ENCODE results near the gene DRC1.
"Not testable (repeated sequence)": the region's sequence is repeated elsewhere in the genome, so short reads cannot be mapped to it uniquely, and the experiment has no call there.

Gene DRC1

GRCh38 chr2:26401739-26402541, at the start of gene DRC1:
Gene DRC1 (plus strand): TSS chr2:26401920. CDS start chr2:26401990, 70 bp downstream.
- DNase-seq (ENCODE audit: low read depth) = no peak

DNA sequence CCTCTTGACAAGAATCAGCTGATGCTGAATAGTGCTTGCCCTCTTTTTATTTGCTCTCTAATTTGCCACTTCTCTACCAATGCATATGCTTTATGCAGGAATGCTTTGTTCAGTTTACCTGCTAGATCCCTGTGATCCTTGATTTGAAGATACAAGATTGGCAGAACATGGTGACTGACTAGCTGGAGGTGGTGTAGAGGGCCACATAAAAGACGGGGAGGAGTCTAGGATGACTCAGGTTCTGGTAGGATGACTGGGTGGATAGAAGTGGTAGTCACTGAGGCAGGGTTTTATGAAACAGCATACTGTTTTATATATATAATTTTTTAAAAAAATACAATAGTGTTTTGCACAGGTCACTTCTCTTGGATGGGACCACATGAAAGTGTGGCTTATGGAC, 48.8 kb upstream of the DRC1 start:
- DNase-seq (ENCODE audit: low read depth) = no peak

GRCh38 chr2:26354469-26354868, 47.3 kb upstream of the DRC1 start:
- DNase-seq (ENCODE audit: low read depth) = not testable (repeated sequence)

GRCh38 chr2:26355038-26355995, 46.4 kb upstream of the DRC1 start:
- no peak for DNase-seq (ENCODE audit: low read depth)

GRCh38 chr2:26356111-26356510, 45.6 kb upstream of the DRC1 start:
- DNase-seq (ENCODE audit: low read depth) = no peak

GRCh38 chr2:26356771-26357170, 44.9 kb upstream of the DRC1 start:
- no peak for DNase-seq (ENCODE audit: low read depth)

DNA sequence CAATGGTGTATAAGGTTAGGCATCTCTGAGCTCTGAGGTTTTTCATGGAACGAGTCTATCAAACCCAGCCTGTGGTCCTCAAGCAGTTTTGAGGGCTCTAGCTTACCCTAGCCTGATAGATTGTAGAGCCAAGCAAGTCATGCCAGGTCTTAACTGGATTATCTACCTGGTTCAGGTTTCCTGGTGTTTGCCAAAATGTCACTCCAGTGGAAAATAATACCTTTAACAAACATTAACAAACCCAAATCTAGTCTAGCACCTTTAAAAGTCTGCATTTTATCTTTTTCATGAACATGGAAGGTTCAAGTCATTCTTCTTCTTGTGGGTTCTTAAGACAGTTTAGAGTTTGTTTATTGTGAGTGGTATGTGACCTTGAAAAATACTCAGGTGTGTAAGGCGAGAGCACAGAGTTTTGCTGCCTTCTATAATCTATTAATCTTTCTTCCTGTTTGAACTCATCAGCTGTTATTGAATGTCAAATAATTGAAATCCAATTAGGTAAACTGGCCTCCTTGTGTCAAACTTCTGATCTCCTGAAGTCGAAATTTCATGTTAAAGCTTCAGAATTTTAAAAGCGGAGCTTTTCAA, 41.7 kb upstream of the DRC1 start:
- no peak for DNase-seq (ENCODE audit: low read depth)

DNA sequence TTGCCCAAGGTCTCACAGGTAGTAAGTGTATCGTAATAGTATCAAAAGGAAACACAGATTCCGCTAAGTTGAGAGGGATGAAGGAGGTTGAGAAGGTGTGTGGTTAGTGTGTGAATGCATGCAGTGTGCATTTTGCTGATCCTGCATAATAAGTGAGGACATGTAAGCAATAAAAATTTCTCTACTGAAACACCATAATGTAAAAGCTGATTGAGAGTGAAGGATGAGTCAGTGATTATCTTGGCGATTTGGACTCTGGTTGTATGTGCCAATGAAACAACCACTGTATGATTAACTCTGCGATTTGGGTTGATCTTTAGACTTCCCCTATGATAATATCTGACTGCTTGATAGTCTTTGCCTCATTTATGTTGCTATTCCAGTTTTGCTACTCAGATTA, 38.4 kb upstream of the DRC1 start:
- DNase-seq (ENCODE audit: low read depth) = no peak

GRCh38 chr2:26363958-26364357, 37.8 kb upstream of the DRC1 start:
- DNase-seq (ENCODE audit: low read depth) = no peak

- DNase-seq (ENCODE audit: low read depth) = no peak
These were observed 37.1 kb upstream of the DRC1 start for GRCh38 chr2:26364669-26365068.

- no peak for DNase-seq (ENCODE audit: low read depth)
These were observed 34.8 kb upstream of the DRC1 start for GRCh38 chr2:26366957-26367356.

DNA sequence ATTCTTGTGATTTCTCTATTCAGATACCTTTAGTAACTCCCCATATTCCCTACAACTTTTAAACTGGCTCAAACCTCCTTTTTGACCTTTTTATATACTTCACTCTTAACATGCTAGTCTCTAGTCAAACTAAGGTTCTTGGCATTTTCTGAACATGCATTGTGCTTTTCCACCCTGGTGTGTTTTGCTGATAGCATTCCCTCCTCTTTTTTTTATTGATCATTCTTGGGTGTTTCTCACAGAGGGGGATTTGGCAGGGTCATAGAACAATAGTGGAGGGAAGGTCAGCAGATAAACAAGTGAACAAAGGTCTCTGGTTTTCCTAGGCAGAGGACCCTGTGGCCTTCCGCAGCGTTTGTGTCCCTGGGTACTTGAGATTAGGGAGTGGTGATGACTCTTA, 32.1 kb upstream of the DRC1 start:
- not testable (repeated sequence) for DNase-seq (ENCODE audit: low read depth)

DNA sequence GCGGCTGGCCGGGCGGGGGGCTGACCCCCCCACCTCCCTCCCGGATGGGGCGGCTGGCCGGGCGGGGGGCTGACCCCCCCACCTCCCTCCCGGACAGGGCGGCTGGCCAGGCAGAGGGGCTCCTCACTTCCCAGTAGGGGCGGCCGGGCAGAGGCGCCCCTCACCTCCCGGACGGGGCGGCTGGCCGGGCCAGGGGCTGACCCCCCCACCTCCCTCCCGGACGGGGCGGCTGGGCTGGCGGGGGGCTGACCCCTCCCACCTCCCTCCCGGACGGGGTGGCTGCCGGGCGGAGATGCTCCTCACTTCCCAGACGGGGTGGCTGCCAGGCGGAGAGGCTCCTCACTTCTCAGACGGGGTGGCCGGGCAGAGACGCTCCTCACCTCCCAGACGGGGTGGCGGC, 30.8 kb upstream of the DRC1 start:
- DNase-seq (ENCODE audit: low read depth) = not testable (repeated sequence)

GRCh38 chr2:26376799-26377198, 24.9 kb upstream of the DRC1 start:
- no peak for DNase-seq (ENCODE audit: low read depth)

DNA sequence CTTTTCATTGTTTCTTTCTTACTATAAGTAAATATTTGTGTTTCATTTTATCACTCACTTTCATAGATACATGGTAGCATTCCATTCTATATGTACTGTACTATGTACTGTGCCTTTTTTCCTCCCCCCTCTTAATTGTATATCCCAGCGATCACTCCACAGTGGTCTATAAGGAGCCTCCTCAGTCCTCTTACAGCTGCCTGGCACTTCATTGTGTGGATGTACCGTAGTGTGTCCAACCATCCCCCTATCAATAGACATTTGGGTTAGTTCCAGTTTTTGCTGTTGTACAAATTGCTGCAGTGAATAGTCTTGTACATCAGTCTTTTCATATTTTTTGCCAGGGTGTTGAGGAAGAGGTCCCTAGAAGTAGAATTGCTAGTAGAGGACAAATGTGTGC, 21.4 kb upstream of the DRC1 start:
- DNase-seq (ENCODE audit: low read depth) = no peak

DNA sequence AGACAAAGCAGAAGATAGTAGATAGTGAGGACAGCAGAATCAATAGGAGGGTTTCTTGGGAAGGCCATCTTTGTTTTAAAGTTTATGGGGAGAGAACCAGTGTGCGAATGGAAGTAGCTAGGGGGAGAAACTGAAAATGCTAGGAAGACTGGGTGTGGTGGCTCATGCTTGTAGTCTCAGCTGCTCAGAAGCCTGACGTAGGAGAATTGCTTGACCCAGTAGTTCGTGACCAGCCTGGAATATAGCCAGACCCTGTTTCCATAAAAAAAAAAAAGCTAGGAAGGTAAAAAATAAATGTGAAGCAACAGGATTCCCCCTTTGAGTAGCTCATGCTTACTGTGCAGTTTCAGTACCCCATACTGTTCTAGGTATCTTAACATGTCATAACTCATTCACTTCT, 19.2 kb upstream of the DRC1 start:
- DNase-seq (ENCODE audit: low read depth) = no peak

GRCh38 chr2:26384183-26384582, 17.5 kb upstream of the DRC1 start:
- DNase-seq (ENCODE audit: low read depth) = no peak

DNA sequence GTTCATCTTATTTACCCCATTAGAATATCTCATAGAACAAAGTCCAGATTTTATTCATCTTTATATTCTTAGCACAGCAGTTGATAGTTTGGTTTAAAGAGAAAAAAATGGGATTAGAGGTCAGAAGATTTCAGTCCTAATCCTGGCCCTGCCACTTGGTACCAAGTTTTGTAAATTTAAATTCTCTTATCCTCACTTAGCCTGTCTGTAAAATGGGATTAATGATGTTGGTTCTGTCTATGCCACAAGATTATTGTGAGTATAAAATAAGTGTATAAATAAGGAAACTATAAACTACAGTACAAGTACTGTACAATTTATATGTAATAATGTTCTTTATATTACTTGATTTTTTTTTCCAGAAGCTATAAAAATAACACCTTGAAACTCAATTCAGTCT, 17.1 kb upstream of the DRC1 start:
- no peak for DNase-seq (ENCODE audit: low read depth)

DNA sequence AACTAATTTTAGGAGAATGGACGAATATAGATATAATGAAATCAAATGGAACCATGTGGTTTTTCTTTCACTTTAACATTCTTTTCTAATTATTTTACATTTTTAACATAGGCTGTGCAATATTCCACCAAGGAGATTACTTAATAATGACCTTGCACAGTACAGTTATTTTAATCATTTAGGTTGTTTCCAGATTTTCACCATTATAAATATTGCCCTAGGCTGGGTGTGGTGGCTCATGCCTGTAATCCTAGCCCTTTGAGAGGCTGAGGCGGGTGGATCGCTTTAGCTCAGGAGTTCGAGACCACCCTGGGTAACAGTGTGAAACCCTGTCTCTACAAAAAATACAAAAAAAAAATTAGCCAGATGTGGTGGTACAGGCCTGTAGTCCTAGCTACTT, 14.5 kb upstream of the DRC1 start:
- DNase-seq (ENCODE audit: low read depth) = no peak

- no peak for DNase-seq (ENCODE audit: low read depth)
These were observed 7.0 kb upstream of the DRC1 start for GRCh38 chr2:26394694-26395093.

DNA sequence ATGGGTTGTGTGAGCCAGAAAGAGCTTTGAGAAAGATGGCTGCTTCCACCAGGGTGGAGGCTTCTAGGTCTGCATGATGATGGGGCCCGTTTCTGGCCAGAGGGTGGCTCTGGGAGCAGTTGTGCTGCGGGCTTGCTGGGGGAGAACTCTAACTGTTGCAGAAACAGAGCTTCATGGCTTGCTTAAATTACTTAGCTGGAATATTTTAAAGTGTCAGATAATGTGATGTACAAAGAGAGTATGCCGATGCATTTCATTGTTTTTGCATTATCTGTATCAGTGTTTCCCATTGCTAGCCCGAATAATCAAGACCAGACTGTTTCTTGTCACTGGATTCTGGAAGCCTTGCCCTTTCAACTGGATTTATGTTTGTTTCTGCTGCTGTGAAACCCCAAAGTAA, 6.3 kb upstream of the DRC1 start:
- DNase-seq (ENCODE audit: low read depth) = no peak

- no peak for DNase-seq (ENCODE audit: low read depth)
These were observed 4.9 kb upstream of the DRC1 start for GRCh38 chr2:26396734-26397298.

Measured in CMK (cell line).